A549 treated with Mapracorat at 1 μM for 4 hours (cell line): Measurements from ENCODE around the gene RXRG. TPM values are rescaled to one million over a fixed set of nuclear protein-coding genes. Genes with fewer than 3 reads are reported as not detected.

Source experiments
- total RNA-seq: library from RNA; stranded (reverse); fragments of 200-300 nt; extraction: Qiagen RNA extraction; gene quantifications from 5 replicates; pipeline ENCODE4 v1.2.3, GENCODE V29; 2022

Gene RXRG
- not detected in 5 replicates for total RNA-seq

DNA sequence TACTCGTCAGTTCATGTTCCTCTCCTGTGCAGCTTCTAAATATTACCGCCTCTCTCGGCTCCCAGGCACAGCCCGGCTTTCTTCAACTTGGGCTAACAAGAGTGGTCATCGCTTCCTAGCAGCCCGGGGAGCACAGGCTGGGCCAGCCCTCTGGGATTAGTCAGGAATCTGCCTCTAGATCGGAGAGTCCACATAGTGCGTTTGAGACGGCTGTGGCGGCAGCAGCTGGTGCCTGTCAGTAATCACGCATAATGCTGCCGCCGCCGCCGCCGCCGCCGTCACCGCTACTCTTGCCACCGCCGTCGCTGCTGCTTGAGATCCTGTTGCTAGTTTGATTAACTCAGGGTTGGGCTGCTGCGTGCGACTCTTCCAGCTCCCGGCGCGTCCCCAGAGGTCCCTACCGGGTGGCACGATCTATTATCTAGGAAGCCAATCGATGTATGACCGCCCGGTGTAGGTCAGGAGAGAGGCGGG lies at the start of gene RXRG:
TSS of gene RXRG (minus strand) at position 230 of the 474 bp plus-strand sequence. CDS start 233 bp downstream, outside the sequence.

DNA sequence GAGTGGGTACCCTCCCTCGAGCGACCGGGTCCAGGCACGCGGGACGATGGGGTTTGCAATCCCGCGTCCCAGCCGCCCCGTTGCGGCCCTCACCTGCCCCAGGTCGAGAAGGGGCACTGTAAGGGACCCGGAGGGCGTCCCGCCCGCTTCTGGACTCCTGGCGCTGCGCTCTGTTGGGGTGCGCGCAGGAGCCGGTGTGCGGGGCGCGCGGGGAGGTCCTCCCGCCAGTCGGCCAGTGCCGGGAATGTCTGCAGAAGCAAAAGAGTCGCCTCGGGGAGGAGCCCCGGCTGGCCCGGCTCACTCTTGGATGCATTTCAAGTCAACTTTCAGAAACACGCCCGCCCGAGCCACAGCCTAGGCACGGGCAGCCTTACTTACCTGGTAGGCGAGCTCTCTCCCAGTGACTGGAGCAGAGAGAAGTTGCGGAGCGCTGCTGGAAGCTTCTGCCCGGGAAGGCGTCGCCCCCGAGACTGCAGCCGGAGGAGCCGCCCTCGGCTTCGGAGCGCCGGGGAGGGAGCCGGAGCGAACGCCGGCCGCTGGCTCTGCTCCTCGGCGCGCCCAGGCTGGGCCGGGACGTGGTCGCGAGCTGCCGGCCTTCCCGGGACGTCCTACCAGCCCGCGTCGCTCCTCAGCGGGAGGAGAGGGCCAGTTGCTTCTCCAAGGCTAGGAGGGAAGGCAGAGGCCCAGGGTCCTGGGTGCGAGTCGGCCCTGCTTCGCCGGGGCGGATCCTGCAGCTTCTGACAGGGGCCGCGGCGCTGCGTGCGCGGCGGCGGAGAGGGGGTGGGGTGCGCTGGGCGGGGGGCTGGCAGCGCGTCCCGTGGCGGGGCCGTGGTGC lies 88.7 kb downstream of the RXRG start, which contains the start of gene LMX1A:
TSS of gene LMX1A (minus strand) at position 739 of the 835 bp plus-strand sequence. CDS start 1,156 bp downstream, outside the sequence.

Other genes with a start within 250 kb of the RXRG start
- gene LMX1A, start 88.4 kb downstream of the RXRG start, total RNA-seq, result not detected in 5 replicates
- not detected in 5 replicates for gene LRRC52, start 98.9 kb upstream of the RXRG start, total RNA-seq
- 196 to 248 TPM (median 207 TPM) in 5 replicates for gene MGST3, start 186.1 kb upstream of the RXRG start, total RNA-seq